GM12875 (cell line): Measurements from ENCODE around the gene ISLR.

Source experiments
- H3K4me3 ChIP-seq: one replicate; pipeline ENCODE4 v1.5.1; 2011; ENCODE audit warnings: low read depth, low read length, control low read depth
- CTCF ChIP-seq: IDR thresholded peaks from 2 replicates; pipeline ENCODE4 v1.5.1; 2011; ENCODE audit warnings: low read depth, mild to moderate bottlenecking, control low read depth, inconsistent platforms, low read length, moderate library complexity, borderline replicate concordance; ENCODE audit not compliant: insufficient read depth

ISLR gene

GRCh38 chr15:74203914-74204431, 30.5 kb downstream of the ISLR start:
- no peak overlapping the region for H3K4me3 ChIP-seq
- no peak for TF ChIP-seq CTCF

- no peak overlapping the region for H3K4me3 ChIP-seq
- TF ChIP-seq CTCF = no peak
Measured at GRCh38 chr15:74205582-74205947, 32.1 kb downstream of the ISLR start.

- no peak for TF ChIP-seq CTCF
- no peak overlapping the region for H3K4me3 ChIP-seq
Measured at GRCh38 chr15:74206801-74207281, 33.3 kb downstream of the ISLR start.

- no peak overlapping the region for H3K4me3 ChIP-seq
- TF ChIP-seq CTCF = no peak
Measured at GRCh38 chr15:74207652-74208440, 34.3 kb downstream of the ISLR start.

GRCh38 chr15:74208496-74208895, 35.0 kb downstream of the ISLR start:
- TF ChIP-seq CTCF = no peak
- no peak overlapping the region for H3K4me3 ChIP-seq

GRCh38 chr15:74208901-74209559, 35.5 kb downstream of the ISLR start:
- TF ChIP-seq CTCF = no peak
- H3K4me3 ChIP-seq = no peak overlapping the region
